Measurements from ENCODE around the gene OTOP3. TPM values are rescaled to one million over a fixed set of nuclear protein-coding genes. Genes with fewer than 3 reads are reported as not detected.

Gene OTOP3
- total RNA-seq = 1 to 10 TPM in 2 of 4 donors, not detected in 2; 1.6 to 3.8 TPM

DNA sequence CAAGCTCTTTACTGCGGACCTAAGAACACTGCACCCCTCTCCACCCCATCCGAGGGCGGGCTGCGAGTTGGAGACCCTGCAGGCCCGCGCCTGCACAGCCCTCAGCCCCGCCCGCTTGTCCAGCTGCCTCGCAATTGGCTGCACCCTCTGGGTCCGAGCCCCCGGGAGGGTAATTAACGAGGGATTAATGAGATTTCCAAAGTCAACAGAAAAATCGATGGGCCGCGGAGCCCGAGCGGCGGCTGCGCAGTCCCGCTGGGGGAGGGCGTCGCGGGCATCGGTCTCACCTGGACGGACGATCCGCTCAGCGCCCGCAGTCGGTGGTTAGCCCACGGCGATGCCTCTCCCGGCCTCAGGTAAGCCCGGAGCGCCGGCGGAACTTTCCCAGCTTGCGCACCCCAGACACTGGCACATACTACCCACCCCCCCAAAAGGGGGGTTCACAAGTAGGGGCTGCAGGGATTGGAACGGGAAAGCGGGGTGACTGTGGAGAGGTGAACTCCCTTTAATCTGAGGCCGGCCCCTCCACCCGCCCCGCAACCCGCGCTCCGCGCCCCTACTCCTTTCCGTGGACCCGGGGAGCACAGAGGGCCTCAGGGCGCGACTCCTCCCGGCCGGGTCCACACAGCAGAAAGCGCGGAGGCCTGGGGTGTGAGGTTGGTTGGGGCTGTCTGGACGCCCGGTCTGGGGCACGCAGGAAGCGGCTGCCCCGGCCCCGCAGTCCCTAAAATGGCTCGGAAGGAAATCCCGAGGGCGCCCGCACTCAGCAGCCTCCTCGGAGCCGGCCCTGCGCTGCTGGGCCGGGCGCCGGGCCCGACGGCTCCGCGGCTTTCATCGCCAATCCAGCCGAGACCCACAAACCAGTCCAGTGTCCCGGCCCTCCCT, at the start of gene OTOP3:
Gene OTOP3, plus strand, starts transcription at position 314 of the 885 bp plus-strand sequence. Its CDS starts 24 bp downstream, at position 338.
- in situ Hi-C loops (cut with MboI; ENCODE audit: low pct_ligation_motif_present in 1 of 4, low pct_unique_long_range_greater_than_20kb in 1 of 4, low sequenced_read_pairs in 3 of 4) = no loop called here
- Histone ChIP-seq H3K27me3 (peaks cover 96% of the 10 kb centered on the region), H3K9me3 (no peaks in the 10 kb centered on the region), H3K36me3 (no peaks in the 10 kb centered on the region), H3K4me3 (peak within 1 kb of the TSS in 1 of 4 donors; percentile 11), H3K27ac (no peak within 1 kb of the TSS), H3K4me1 (peaks cover 0 to 11% (median 9%) of the 10 kb centered on the region in 4 donors)
- intact Hi-C loops (cut with DNase I; ENCODE audit: low total_unique reads) = no loop called here
- TF ChIP-seq, protein P1, sequence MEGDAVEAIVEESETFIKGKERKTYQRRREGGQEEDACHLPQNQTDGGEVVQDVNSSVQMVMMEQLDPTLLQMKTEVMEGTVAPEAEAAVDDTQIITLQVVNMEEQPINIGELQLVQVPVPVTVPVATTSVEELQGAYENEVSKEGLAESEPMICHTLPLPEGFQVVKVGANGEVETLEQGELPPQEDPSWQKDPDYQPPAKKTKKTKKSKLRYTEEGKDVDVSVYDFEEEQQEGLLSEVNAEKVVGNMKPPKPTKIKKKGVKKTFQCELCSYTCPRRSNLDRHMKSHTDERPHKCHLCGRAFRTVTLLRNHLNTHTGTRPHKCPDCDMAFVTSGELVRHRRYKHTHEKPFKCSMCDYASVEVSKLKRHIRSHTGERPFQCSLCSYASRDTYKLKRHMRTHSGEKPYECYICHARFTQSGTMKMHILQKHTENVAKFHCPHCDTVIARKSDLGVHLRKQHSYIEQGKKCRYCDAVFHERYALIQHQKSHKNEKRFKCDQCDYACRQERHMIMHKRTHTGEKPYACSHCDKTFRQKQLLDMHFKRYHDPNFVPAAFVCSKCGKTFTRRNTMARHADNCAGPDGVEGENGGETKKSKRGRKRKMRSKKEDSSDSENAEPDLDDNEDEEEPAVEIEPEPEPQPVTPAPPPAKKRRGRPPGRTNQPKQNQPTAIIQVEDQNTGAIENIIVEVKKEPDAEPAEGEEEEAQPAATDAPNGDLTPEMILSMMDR (IDR thresholded peaks at IDR 0.05) = no peak
- no peak for TF ChIP-seq EP300 (IDR thresholded peaks at IDR 0.05; ENCODE audit: low read depth)
- no peak for TF ChIP-seq POLR2A (IDR thresholded peaks at IDR 0.05)
- no peak for TF ChIP-seq POLR2AphosphoS5 (IDR thresholded peaks at IDR 0.05)
- 10% methylated on average over 59 of the region's 78 CpGs; no CpG with 5 or more reads in 1 of the 2 donors for WGBS, 2 donors (ENCODE audit: low coverage in 1 of 2)
- DNase-seq = no peak

DNA sequence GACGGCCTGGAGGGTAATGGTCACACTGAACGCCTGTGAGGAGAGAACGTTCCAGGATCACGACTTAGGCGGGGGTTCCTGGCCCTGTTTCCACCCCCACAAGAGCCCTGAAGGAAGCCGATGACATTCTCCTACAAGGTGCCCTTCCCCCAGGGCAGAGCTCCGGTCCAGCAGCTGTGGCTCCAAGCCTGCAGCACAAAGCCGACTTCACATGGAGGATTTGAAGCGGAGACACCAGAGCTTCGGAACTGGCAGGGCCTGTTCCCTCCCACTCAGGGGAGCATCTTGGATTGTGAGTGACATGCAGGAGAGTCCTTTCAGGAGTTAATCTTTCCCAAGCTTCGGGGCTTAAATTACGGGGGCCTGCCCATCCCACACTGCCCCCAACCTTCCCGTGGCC, 47.2 kb upstream of the OTOP3 start:
- H3K4me3 ChIP-seq = no peak overlapping the region
- no peaks in the 10 kb centered on the region for H3K9me3 ChIP-seq
- no peaks in the 10 kb centered on the region for H3K36me3 ChIP-seq
- no peak overlapping the region for H3K27ac ChIP-seq
- peaks cover 3 to 6% (median 5%) of the 10 kb centered on the region in 4 donors for H3K4me1 ChIP-seq
- no peak for TF ChIP-seq POLR2AphosphoS5 (IDR thresholded peaks at IDR 0.05)
- TF ChIP-seq, protein P1 (IDR thresholded peaks at IDR 0.05) = no peak
- no peak for DNase-seq
- WGBS, 2 donors (ENCODE audit: low coverage in 1 of 2) = 71 to 82% methylated on average over 2 to 13 of the region's 13 CpGs
- H3K27me3 ChIP-seq = peaks cover 50% of the 10 kb centered on the region
- intact Hi-C loops (cut with DNase I; ENCODE audit: low total_unique reads) (no loop called here), in situ Hi-C loops (cut with MboI; ENCODE audit: low pct_ligation_motif_present in 1 of 4, low pct_unique_long_range_greater_than_20kb in 1 of 4, low sequenced_read_pairs in 3 of 4) (no loop called here)

DNA sequence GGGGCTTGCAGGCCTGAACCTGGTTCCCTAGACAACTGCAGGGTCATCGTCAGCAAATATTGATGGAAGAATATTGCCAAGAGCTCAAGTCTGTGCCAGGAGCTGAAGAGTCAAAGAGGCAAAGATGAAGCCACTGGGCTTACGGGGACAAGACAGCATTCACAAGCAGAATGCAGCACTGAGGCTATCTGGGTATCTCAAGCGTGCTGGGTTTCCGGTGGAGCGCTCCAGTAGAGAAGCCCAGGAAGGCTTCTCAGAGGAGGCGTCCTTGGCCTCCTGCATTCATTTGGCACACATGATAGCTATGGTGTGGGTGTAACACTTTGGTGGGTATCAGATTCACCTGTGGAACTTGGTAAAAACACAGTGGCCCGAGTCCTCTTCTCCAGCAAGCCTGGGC, 45.1 kb upstream of the OTOP3 start:
- 90 to 92% methylated on average over 2 to 7 of the region's 7 CpGs for WGBS, 2 donors (ENCODE audit: low coverage in 1 of 2)
- Histone ChIP-seq H3K4me3 (no peak overlapping the region), H3K27ac (no peak overlapping the region), H3K36me3 (no peaks in the 10 kb centered on the region), H3K27me3 (peaks cover 71% of the 10 kb centered on the region), H3K4me1 (peaks cover 3 to 11% (median 9%) of the 10 kb centered on the region in 4 donors), H3K9me3 (no peaks in the 10 kb centered on the region)
- in situ Hi-C loops (cut with MboI; ENCODE audit: low pct_ligation_motif_present in 1 of 4, low pct_unique_long_range_greater_than_20kb in 1 of 4, low sequenced_read_pairs in 3 of 4) = no loop called here
- TF ChIP-seq, protein P1 (IDR thresholded peaks at IDR 0.05) = no peak
- TF ChIP-seq POLR2AphosphoS5 (IDR thresholded peaks at IDR 0.05) (no peak), EP300 (IDR thresholded peaks at IDR 0.05; ENCODE audit: low read depth) (no peak), POLR2A (IDR thresholded peaks at IDR 0.05) (no peak)
- no peak for DNase-seq
- intact Hi-C loops (cut with DNase I; ENCODE audit: low total_unique reads) = no loop called here

GRCh38 chr17:74892013-74892841, 43.5 kb upstream of the OTOP3 start:
- no peak for TF ChIP-seq EP300 (IDR thresholded peaks at IDR 0.05; ENCODE audit: low read depth)
- TF ChIP-seq, protein P1 (IDR thresholded peaks at IDR 0.05) = no peak
- TF ChIP-seq POLR2AphosphoS5 (IDR thresholded peaks at IDR 0.05) = no peak
- no peak for TF ChIP-seq POLR2A (IDR thresholded peaks at IDR 0.05)
- in situ Hi-C loops (cut with MboI; ENCODE audit: low pct_ligation_motif_present in 1 of 4, low pct_unique_long_range_greater_than_20kb in 1 of 4, low sequenced_read_pairs in 3 of 4) = no loop called here
- Histone ChIP-seq H3K36me3 (no peaks in the 10 kb centered on the region), H3K27ac (no peak overlapping the region), H3K4me3 (no peak overlapping the region), H3K9me3 (no peaks in the 10 kb centered on the region), H3K4me1 (peaks cover 3 to 11% (median 9%) of the 10 kb centered on the region in 4 donors), H3K27me3 (peaks cover 83% of the 10 kb centered on the region)
- WGBS, 2 donors (ENCODE audit: low coverage in 1 of 2) = 33 to 66% methylated on average over 2 to 19 of the region's 20 CpGs
- no peak for DNase-seq
- intact Hi-C loops (cut with DNase I; ENCODE audit: low total_unique reads) = no loop called here
